Measurements from ENCODE around the gene KRTAP10-3.

The KRTAP10-3 gene

GRCh38 chr21:44590311-44590721, 31.7 kb upstream of the KRTAP10-3 start:
- Mint-ChIP-seq H3K27ac (no peak overlapping the region), H3K36me3 (ENCODE audit: low read depth) (no peaks in the 10 kb centered on the region), H3K9me3 (peaks cover 28% of the 10 kb centered on the region), H3K4me1 (peaks cover 33% of the 10 kb centered on the region), H3K27me3 (ENCODE audit: low read depth, poor library complexity) (peaks cover 4% of the 10 kb centered on the region), H3K4me3 (no peak overlapping the region)
- no peak for DNase-seq
- no peak for TF ChIP-seq CTCF (IDR thresholded peaks at IDR 0.05)

GRCh38 chr21:44589586-44590305, 31.2 kb upstream of the KRTAP10-3 start:
- H3K4me1 Mint-ChIP-seq: peaks cover 28% of the 10 kb centered on the region
- peaks cover 28% of the 10 kb centered on the region for H3K9me3 Mint-ChIP-seq
- H3K36me3 Mint-ChIP-seq (ENCODE audit: low read depth): no peaks in the 10 kb centered on the region
- peaks cover 6% of the 10 kb centered on the region for H3K27me3 Mint-ChIP-seq (ENCODE audit: low read depth, poor library complexity)
- no peak for DNase-seq
- TF ChIP-seq CTCF (IDR thresholded peaks at IDR 0.05): no peak
- H3K27ac Mint-ChIP-seq: no peak overlapping the region
- no peak overlapping the region for H3K4me3 Mint-ChIP-seq

- Mint-ChIP-seq H3K4me1 (peaks cover 22% of the 10 kb centered on the region), H3K9me3 (peaks cover 28% of the 10 kb centered on the region), H3K27ac (no peak overlapping the region), H3K36me3 (ENCODE audit: low read depth) (no peaks in the 10 kb centered on the region), H3K4me3 (no peak overlapping the region), H3K27me3 (ENCODE audit: low read depth, poor library complexity) (peaks cover 6% of the 10 kb centered on the region)
- TF ChIP-seq CTCF (IDR thresholded peaks at IDR 0.05): no peak
- no peak for DNase-seq
Measured at GRCh38 chr21:44589094-44589493, 30.5 kb upstream of the KRTAP10-3 start.

- Mint-ChIP-seq H3K4me3 (no peak overlapping the region), H3K27ac (no peak overlapping the region), H3K4me1 (peaks cover 11% of the 10 kb centered on the region), H3K27me3 (ENCODE audit: low read depth, poor library complexity) (peaks cover 9% of the 10 kb centered on the region), H3K36me3 (ENCODE audit: low read depth) (peaks cover 5% of the 10 kb centered on the region), H3K9me3 (peaks cover 51% of the 10 kb centered on the region)
- no peak for DNase-seq
- no peak for TF ChIP-seq CTCF (IDR thresholded peaks at IDR 0.05)
Measured at GRCh38 chr21:44585892-44586291, 27.3 kb upstream of the KRTAP10-3 start.

- Mint-ChIP-seq H3K9me3 (peaks cover 68% of the 10 kb centered on the region), H3K4me3 (no peak overlapping the region), H3K36me3 (ENCODE audit: low read depth) (peaks cover 5% of the 10 kb centered on the region), H3K27me3 (ENCODE audit: low read depth, poor library complexity) (peaks cover 9% of the 10 kb centered on the region), H3K4me1 (peaks cover 9% of the 10 kb centered on the region), H3K27ac (no peak overlapping the region)
- no peak for TF ChIP-seq CTCF (IDR thresholded peaks at IDR 0.05)
- no peak for DNase-seq
Measured at GRCh38 chr21:44583800-44584147, 25.2 kb upstream of the KRTAP10-3 start.
